DOHH2 (cell line): ENCODE data around the gene CDK5.

Source experiments
- EZH2phosphoT487 ChIP-seq: fragments of 200-600 bp; sonication (generic); IDR thresholded peaks from 2 replicates; pipeline ENCODE4 v1.6.1; 2017; ENCODE audit warnings: borderline replicate concordance, mild to moderate bottlenecking, antibody characterized with exemption, low read length, moderate library complexity, mixed read lengths
- TF ChIP-seq, protein P1 (sequence below): fragments of 200-600 bp; sonication (generic); IDR thresholded peaks from one replicate; pipeline ENCODE4 v1.5.1; 2014; ENCODE audit warnings: antibody characterized with exemption, mild to moderate bottlenecking, low read depth, low read length; ENCODE audit not compliant: poor library complexity, severe bottlenecking

DNA sequence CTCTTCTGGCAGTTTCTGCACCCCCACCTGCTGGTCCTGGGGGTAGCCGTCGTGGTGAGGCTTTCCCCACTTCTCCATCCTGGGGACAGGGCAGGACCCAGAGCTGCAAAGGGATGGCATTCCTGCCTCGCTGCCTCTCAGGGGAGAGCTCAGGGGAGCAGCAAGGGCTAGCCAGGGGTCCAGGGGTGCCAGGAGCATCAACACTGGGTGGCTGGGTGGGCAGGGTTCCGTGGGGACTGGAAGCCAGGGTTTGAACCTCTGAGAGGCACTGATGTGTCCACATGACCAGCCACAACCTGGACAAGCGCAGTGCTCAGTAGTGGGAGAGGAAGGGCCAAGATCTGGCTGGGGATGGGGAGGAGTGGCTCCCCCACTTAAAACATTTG lies 23.8 kb downstream of the CDK5 start:
- TF ChIP-seq, protein P1, sequence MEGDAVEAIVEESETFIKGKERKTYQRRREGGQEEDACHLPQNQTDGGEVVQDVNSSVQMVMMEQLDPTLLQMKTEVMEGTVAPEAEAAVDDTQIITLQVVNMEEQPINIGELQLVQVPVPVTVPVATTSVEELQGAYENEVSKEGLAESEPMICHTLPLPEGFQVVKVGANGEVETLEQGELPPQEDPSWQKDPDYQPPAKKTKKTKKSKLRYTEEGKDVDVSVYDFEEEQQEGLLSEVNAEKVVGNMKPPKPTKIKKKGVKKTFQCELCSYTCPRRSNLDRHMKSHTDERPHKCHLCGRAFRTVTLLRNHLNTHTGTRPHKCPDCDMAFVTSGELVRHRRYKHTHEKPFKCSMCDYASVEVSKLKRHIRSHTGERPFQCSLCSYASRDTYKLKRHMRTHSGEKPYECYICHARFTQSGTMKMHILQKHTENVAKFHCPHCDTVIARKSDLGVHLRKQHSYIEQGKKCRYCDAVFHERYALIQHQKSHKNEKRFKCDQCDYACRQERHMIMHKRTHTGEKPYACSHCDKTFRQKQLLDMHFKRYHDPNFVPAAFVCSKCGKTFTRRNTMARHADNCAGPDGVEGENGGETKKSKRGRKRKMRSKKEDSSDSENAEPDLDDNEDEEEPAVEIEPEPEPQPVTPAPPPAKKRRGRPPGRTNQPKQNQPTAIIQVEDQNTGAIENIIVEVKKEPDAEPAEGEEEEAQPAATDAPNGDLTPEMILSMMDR: no peak
- TF ChIP-seq EZH2phosphoT487: no peak
